ENCODE results near the gene BTN1A1. TPM values are rescaled to one million over a fixed set of nuclear protein-coding genes. Genes with fewer than 3 reads are reported as not detected.

BTN1A1 gene
- total RNA-seq, 4 donors from 2014 or later: not detected

DNA sequence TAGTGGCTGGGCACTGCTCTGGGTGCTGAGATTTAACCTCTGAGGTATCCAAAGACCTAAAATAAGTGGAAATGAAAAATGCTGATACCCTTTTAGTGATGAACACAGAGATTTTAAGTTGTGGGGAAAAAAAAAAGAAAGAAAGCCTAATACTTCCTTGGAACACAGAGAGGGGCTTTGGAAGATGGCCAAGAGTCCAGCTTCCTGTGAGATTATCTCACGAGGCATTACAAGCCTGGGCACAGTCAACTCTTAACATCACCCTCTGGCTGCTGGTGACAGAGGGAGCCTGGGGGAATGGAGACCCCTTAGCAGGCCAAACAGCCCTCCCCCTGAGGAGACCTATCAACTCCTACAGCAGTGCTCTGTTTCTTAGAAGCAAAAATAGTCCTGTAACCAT lies 22.7 kb upstream of the BTN1A1 start:
- Histone ChIP-seq H3K36me3 (no peaks in the 10 kb centered on the region), H3K27me3 (no peaks in the 10 kb centered on the region), H3K9me3 (no peaks in the 10 kb centered on the region), H3K4me3 (no peak overlapping the region), H3K27ac (no peak overlapping the region), H3K4me1 (no peaks in the 10 kb centered on the region)
- intact Hi-C loops (cut with DNase I; ENCODE audit: low total_unique reads) (no loop called here), in situ Hi-C loops (cut with MboI; ENCODE audit: low sequenced_read_pairs in 4 of 4) (no loop called here)
- ATAC-seq: no peak
- no peak for DNase-seq
- TF ChIP-seq, protein P1, sequence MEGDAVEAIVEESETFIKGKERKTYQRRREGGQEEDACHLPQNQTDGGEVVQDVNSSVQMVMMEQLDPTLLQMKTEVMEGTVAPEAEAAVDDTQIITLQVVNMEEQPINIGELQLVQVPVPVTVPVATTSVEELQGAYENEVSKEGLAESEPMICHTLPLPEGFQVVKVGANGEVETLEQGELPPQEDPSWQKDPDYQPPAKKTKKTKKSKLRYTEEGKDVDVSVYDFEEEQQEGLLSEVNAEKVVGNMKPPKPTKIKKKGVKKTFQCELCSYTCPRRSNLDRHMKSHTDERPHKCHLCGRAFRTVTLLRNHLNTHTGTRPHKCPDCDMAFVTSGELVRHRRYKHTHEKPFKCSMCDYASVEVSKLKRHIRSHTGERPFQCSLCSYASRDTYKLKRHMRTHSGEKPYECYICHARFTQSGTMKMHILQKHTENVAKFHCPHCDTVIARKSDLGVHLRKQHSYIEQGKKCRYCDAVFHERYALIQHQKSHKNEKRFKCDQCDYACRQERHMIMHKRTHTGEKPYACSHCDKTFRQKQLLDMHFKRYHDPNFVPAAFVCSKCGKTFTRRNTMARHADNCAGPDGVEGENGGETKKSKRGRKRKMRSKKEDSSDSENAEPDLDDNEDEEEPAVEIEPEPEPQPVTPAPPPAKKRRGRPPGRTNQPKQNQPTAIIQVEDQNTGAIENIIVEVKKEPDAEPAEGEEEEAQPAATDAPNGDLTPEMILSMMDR (IDR thresholded peaks at IDR 0.05 in 4 of 5, conservative IDR thresholded peaks at IDR 0.05 in 1 of 5): no peak
- no peak for TF ChIP-seq POLR2A (IDR thresholded peaks at IDR 0.05)

GRCh38 chr6:26478100-26478984 lies 21.8 kb upstream of the BTN1A1 start:
- no peak for ATAC-seq
- no peaks in the 10 kb centered on the region for H3K4me1 ChIP-seq
- H3K27me3 ChIP-seq: no peaks in the 10 kb centered on the region
- no peaks in the 10 kb centered on the region for H3K9me3 ChIP-seq
- in situ Hi-C loops (cut with MboI; ENCODE audit: low sequenced_read_pairs in 4 of 4): no loop called here
- DNase-seq: no peak
- TF ChIP-seq POLR2A (IDR thresholded peaks at IDR 0.05): no peak
- TF ChIP-seq, protein P1 (IDR thresholded peaks at IDR 0.05 in 4 of 5, conservative IDR thresholded peaks at IDR 0.05 in 1 of 5): no peak
- no peak overlapping the region for H3K27ac ChIP-seq
- intact Hi-C loops (cut with DNase I; ENCODE audit: low total_unique reads): no loop called here
- no peaks in the 10 kb centered on the region for H3K36me3 ChIP-seq
- H3K4me3 ChIP-seq: no peak overlapping the region

- Histone ChIP-seq H3K4me3 (no peak overlapping the region), H3K4me1 (no peaks in the 10 kb centered on the region), H3K27me3 (no peaks in the 10 kb centered on the region), H3K9me3 (no peaks in the 10 kb centered on the region), H3K36me3 (no peaks in the 10 kb centered on the region), H3K27ac (no peak overlapping the region)
- in situ Hi-C loops (cut with MboI; ENCODE audit: low sequenced_read_pairs in 4 of 4) (no loop called here), intact Hi-C loops (cut with DNase I; ENCODE audit: low total_unique reads) (no loop called here)
- TF ChIP-seq POLR2A (IDR thresholded peaks at IDR 0.05): no peak
- TF ChIP-seq, protein P1 (IDR thresholded peaks at IDR 0.05 in 4 of 5, conservative IDR thresholded peaks at IDR 0.05 in 1 of 5): no peak
- DNase-seq (no peak), ATAC-seq (no peak)
Observed at GRCh38 chr6:26478985-26479278, 21.2 kb upstream of the BTN1A1 start.

GRCh38 chr6:26482338-26482737 lies 17.8 kb upstream of the BTN1A1 start:
- intact Hi-C loops (cut with DNase I; ENCODE audit: low total_unique reads): no loop called here
- Histone ChIP-seq H3K27ac (no peak overlapping the region), H3K27me3 (no peaks in the 10 kb centered on the region), H3K9me3 (no peaks in the 10 kb centered on the region), H3K4me1 (no peaks in the 10 kb centered on the region), H3K36me3 (no peaks in the 10 kb centered on the region), H3K4me3 (no peak overlapping the region)
- ATAC-seq: no peak
- TF ChIP-seq, protein P1 (IDR thresholded peaks at IDR 0.05 in 4 of 5, conservative IDR thresholded peaks at IDR 0.05 in 1 of 5): no peak
- no peak for TF ChIP-seq POLR2A (IDR thresholded peaks at IDR 0.05)
- in situ Hi-C loops (cut with MboI; ENCODE audit: low sequenced_read_pairs in 4 of 4): no loop called here
- no peak for DNase-seq

DNA sequence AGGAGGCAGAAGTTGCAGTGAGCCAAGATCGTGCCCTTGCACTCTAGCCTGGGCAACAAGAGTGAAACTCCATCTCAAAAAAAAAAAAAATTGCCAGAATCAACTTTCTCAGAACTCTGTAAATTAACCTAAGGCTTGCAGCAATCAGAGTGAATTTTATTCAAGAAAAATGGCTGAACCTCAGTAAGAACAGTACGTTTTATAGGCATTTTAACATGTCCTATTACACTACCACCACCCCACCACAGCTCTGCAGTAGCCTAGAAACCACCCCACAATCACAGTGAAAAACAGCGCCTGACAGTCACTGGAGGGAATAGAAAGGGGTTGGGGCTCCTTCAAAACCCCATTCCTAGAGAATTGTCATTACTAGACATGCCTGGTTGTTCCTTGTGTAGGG lies 16.4 kb upstream of the BTN1A1 start:
- Histone ChIP-seq H3K4me1 (no peaks in the 10 kb centered on the region), H3K27me3 (no peaks in the 10 kb centered on the region), H3K9me3 (no peaks in the 10 kb centered on the region), H3K27ac (no peak overlapping the region), H3K4me3 (no peak overlapping the region), H3K36me3 (no peaks in the 10 kb centered on the region)
- intact Hi-C loops (cut with DNase I; ENCODE audit: low total_unique reads): no loop called here
- TF ChIP-seq POLR2A (IDR thresholded peaks at IDR 0.05): no peak
- TF ChIP-seq, protein P1 (IDR thresholded peaks at IDR 0.05 in 4 of 5, conservative IDR thresholded peaks at IDR 0.05 in 1 of 5): no peak
- DNase-seq (no peak), ATAC-seq (no peak)
- in situ Hi-C loops (cut with MboI; ENCODE audit: low sequenced_read_pairs in 4 of 4): no loop called here
